SK-N-SH treated with all-trans-retinoic acid at 6 μM for 48 hours (cell line): ENCODE data around the gene ADGRG6.

Experiments used
- ATAC-seq: fragments of 200-7000 bp; cut with Tn5 transposase; 3 replicates; pipeline ENCODE4 v1.9.1; 2020; ENCODE audit warnings: mild to moderate bottlenecking, moderate library complexity
- ARNTL ChIP-seq: fragments of 450-650 bp; formaldehyde crosslinking; IDR thresholded peaks from 2 replicates; pipeline ENCODE4 v1.5.0; 2020; ENCODE audit warnings: low read depth, mild to moderate bottlenecking, moderate library complexity, borderline replicate concordance
- BACH2 ChIP-seq: fragments of 250-450 bp; sonication (Bioruptor Pico); IDR thresholded peaks from 2 replicates; pipeline ENCODE4 v1.9.0; 2021; ENCODE audit warnings: mild to moderate bottlenecking, borderline replicate concordance
- CSDC2 ChIP-seq: fragments of 250-450 bp; sonication (Bioruptor Pico); IDR thresholded peaks from 2 replicates; pipeline ENCODE4 v1.5.0; 2020; ENCODE audit warnings: mild to moderate bottlenecking, moderate library complexity
- ESRRG ChIP-seq: fragments of 250-450 bp; sonication (Bioruptor Pico); IDR thresholded peaks from 2 replicates; pipeline ENCODE4 v1.6.1; 2021; ENCODE audit warnings: mild to moderate bottlenecking
- OSR1 ChIP-seq: fragments of 250-450 bp; sonication (Bioruptor Pico); IDR thresholded peaks from 2 replicates; pipeline ENCODE4 v1.8.0; 2022; ENCODE audit warnings: moderate library complexity, mild to moderate bottlenecking, inconsistent platforms
- PPARA ChIP-seq: fragments of 250-450 bp; sonication (Bioruptor Pico); IDR thresholded peaks from 2 replicates; pipeline ENCODE4 v1.5.0; 2020; ENCODE audit warnings: mild to moderate bottlenecking, borderline replicate concordance
- SNAI2 ChIP-seq: fragments of 250-450 bp; sonication (Bioruptor Pico); IDR thresholded peaks from 2 replicates; pipeline ENCODE4 v1.5.0; 2020; ENCODE audit warnings: mild to moderate bottlenecking, moderate library complexity
- TCF4 ChIP-seq: fragments of 250-450 bp; sonication (Bioruptor Pico); IDR thresholded peaks from 2 replicates; pipeline ENCODE4 v1.8.0; 2021; ENCODE audit warnings: mild to moderate bottlenecking, moderate library complexity, borderline replicate concordance
- TOX ChIP-seq: fragments of 250-450 bp; sonication (Bioruptor Pico); IDR thresholded peaks from 2 replicates; pipeline ENCODE4 v1.8.0; 2021; ENCODE audit warnings: mild to moderate bottlenecking, moderate library complexity, borderline replicate concordance
- ZFP3 ChIP-seq: fragments of 250-450 bp; sonication (Bioruptor Pico); IDR thresholded peaks from 2 replicates; pipeline ENCODE4 v1.5.0; 2020; ENCODE audit warnings: mild to moderate bottlenecking, moderate library complexity
- ZFP30 ChIP-seq: fragments of 450-650 bp; formaldehyde crosslinking; IDR thresholded peaks from 2 replicates; pipeline ENCODE4 v1.5.0; 2022; ENCODE audit warnings: mild to moderate bottlenecking, moderate library complexity
- ZNF565 ChIP-seq: fragments of 450-650 bp; formaldehyde crosslinking; conservative IDR thresholded peaks from 2 replicates; pipeline ENCODE4 v1.5.0; 2020; ENCODE audit warnings: low read depth, mild to moderate bottlenecking, moderate library complexity
- ZNF70 ChIP-seq: fragments of 450-650 bp; formaldehyde crosslinking; IDR thresholded peaks from 2 replicates; pipeline ENCODE4 v1.5.0; 2020; ENCODE audit warnings: mild to moderate bottlenecking, moderate library complexity
- ZNF8 ChIP-seq: fragments of 450-650 bp; formaldehyde crosslinking; IDR thresholded peaks from 2 replicates; pipeline ENCODE4 v1.5.0; 2020; ENCODE audit warnings: mild to moderate bottlenecking, moderate library complexity
- TF ChIP-seq, protein P1 (sequence below): fragments of 250-450 bp; sonication (Bioruptor Pico); IDR thresholded peaks from 2 replicates; pipeline ENCODE4 v1.5.1; 2020; ENCODE audit warnings: low read depth, mild to moderate bottlenecking, moderate library complexity
- TF ChIP-seq, protein P2 (sequence below): fragments of 250-450 bp; sonication (Bioruptor Pico); IDR thresholded peaks from 2 replicates; pipeline ENCODE4 v1.8.0; 2021; ENCODE audit warnings: low read depth, mild to moderate bottlenecking, moderate library complexity, borderline replicate concordance
- TF ChIP-seq, protein P3 (sequence below): fragments of 250-450 bp; sonication (Bioruptor Pico); IDR thresholded peaks from 2 replicates; pipeline ENCODE4 v1.8.0; 2020; ENCODE audit warnings: mild to moderate bottlenecking, moderate library complexity, borderline replicate concordance
- TF ChIP-seq, protein P4 (sequence below): fragments of 250-450 bp; sonication (Bioruptor Pico); IDR thresholded peaks from 2 replicates; pipeline ENCODE4 v1.5.0; 2020; ENCODE audit warnings: mild to moderate bottlenecking, moderate library complexity
- TF ChIP-seq, protein P5 (sequence below): fragments of 250-450 bp; sonication (Bioruptor Pico); IDR thresholded peaks from 2 replicates; pipeline ENCODE4 v1.5.1; 2021; ENCODE audit warnings: mild to moderate bottlenecking, moderate library complexity

ADGRG6 gene

DNA sequence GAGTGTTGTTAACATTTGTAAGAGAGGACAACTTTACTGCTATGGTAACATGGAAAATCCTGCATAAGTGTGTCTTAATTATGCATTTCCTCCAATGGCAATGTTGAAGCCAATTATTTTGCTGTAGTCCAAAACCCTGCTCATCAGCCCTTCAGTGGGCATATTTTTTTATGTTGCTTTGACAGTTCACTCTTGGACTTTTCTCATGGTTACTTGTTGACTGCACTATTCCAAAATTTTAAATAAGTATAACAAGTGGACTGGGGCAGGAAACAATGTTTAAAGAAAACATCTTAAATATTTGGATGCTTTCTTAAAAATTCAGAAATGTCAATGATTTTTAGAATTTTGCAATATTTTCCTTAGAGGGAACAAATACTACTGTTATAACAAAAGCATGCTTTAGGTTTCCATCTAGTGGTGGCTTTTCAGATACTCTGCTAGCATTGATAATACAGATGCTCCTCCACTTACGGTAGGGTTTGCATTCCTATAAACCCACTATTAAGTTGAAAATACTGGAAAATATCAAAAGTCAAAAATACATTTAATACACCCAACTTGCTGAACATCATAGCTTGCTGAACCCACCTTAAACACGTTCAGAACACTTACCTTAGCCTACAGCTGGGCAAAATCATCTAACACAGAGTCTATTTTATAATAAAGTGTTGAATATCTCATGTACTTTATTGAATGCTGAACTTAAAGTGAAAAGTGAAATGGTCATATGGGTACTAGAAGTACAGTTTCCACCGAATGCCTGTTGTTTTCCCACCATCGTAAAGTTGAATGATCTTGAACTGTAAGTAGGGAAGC is 86.4 kb downstream of the ADGRG6 start:
- no peak for TF ChIP-seq ZFP30 (CRISPR knock-in tag)
- TF ChIP-seq ZFP3 (CRISPR knock-in tag): no peak
- TF ChIP-seq, protein P1, sequence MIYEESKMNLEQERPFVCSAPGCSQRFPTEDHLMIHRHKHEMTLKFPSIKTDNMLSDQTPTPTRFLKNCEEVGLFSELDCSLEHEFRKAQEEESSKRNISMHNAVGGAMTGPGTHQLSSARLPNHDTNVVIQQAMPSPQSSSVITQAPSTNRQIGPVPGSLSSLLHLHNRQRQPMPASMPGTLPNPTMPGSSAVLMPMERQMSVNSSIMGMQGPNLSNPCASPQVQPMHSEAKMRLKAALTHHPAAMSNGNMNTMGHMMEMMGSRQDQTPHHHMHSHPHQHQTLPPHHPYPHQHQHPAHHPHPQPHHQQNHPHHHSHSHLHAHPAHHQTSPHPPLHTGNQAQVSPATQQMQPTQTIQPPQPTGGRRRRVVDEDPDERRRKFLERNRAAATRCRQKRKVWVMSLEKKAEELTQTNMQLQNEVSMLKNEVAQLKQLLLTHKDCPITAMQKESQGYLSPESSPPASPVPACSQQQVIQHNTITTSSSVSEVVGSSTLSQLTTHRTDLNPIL (CRISPR knock-in tag): no peak
- no peak for TF ChIP-seq ARNTL (CRISPR knock-in tag)
- peak; percentile 74 for ATAC-seq

DNA sequence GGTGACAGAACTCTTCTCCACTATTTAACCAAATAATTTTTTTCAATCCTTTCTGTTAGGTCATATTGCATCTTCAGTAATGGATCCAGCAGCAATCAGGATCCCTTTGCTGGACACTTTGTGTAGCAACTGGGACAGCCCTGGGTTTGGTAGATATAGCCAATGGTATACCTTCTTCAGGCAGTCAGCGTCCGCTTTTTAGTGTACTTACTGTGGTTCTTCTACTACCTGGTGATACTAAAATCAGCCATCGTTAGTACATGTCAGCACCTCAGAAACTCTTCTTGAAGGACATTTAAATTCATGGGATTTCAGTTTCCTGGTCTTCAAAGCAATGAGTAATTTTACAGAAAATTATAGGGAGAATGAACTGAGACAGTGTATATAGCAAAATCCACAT is 93.5 kb downstream of the ADGRG6 start:
- ATAC-seq: peak; percentile 11
- TF ChIP-seq ZNF70 (no peak), ZFP3 (CRISPR knock-in tag) (no peak), TCF4 (CRISPR knock-in tag) (no peak), ZNF565 (CRISPR knock-in tag) (no peak), ESRRG (CRISPR knock-in tag) (no peak), ZFP30 (CRISPR knock-in tag) (no peak), ARNTL (CRISPR knock-in tag) (no peak), CSDC2 (CRISPR knock-in tag) (no peak), PPARA (CRISPR knock-in tag) (no peak), OSR1 (no peak)
- TF ChIP-seq, protein P2, sequence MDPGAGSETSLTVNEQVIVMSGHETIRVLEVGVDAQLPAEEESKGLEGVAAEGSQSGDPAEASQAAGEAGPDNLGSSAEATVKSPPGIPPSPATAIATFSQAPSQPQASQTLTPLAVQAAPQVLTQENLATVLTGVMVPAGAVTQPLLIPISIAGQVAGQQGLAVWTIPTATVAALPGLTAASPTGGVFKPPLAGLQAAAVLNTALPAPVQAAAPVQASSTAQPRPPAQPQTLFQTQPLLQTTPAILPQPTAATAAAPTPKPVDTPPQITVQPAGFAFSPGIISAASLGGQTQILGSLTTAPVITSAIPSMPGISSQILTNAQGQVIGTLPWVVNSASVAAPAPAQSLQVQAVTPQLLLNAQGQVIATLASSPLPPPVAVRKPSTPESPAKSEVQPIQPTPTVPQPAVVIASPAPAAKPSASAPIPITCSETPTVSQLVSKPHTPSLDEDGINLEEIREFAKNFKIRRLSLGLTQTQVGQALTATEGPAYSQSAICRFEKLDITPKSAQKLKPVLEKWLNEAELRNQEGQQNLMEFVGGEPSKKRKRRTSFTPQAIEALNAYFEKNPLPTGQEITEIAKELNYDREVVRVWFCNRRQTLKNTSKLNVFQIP (CRISPR knock-in tag): no peak
- TF ChIP-seq, protein P3, sequence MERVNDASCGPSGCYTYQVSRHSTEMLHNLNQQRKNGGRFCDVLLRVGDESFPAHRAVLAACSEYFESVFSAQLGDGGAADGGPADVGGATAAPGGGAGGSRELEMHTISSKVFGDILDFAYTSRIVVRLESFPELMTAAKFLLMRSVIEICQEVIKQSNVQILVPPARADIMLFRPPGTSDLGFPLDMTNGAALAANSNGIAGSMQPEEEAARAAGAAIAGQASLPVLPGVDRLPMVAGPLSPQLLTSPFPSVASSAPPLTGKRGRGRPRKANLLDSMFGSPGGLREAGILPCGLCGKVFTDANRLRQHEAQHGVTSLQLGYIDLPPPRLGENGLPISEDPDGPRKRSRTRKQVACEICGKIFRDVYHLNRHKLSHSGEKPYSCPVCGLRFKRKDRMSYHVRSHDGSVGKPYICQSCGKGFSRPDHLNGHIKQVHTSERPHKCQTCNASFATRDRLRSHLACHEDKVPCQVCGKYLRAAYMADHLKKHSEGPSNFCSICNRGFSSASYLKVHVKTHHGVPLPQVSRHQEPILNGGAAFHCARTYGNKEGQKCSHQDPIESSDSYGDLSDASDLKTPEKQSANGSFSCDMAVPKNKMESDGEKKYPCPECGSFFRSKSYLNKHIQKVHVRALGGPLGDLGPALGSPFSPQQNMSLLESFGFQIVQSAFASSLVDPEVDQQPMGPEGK (CRISPR knock-in tag): no peak
- TF ChIP-seq, protein P4, sequence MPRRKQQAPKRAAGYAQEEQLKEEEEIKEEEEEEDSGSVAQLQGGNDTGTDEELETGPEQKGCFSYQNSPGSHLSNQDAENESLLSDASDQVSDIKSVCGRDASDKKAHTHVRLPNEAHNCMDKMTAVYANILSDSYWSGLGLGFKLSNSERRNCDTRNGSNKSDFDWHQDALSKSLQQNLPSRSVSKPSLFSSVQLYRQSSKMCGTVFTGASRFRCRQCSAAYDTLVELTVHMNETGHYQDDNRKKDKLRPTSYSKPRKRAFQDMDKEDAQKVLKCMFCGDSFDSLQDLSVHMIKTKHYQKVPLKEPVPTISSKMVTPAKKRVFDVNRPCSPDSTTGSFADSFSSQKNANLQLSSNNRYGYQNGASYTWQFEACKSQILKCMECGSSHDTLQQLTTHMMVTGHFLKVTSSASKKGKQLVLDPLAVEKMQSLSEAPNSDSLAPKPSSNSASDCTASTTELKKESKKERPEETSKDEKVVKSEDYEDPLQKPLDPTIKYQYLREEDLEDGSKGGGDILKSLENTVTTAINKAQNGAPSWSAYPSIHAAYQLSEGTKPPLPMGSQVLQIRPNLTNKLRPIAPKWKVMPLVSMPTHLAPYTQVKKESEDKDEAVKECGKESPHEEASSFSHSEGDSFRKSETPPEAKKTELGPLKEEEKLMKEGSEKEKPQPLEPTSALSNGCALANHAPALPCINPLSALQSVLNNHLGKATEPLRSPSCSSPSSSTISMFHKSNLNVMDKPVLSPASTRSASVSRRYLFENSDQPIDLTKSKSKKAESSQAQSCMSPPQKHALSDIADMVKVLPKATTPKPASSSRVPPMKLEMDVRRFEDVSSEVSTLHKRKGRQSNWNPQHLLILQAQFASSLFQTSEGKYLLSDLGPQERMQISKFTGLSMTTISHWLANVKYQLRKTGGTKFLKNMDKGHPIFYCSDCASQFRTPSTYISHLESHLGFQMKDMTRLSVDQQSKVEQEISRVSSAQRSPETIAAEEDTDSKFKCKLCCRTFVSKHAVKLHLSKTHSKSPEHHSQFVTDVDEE (CRISPR knock-in tag): no peak
- TF ChIP-seq, protein P1 (CRISPR knock-in tag): no peak
- TF ChIP-seq, protein P5, sequence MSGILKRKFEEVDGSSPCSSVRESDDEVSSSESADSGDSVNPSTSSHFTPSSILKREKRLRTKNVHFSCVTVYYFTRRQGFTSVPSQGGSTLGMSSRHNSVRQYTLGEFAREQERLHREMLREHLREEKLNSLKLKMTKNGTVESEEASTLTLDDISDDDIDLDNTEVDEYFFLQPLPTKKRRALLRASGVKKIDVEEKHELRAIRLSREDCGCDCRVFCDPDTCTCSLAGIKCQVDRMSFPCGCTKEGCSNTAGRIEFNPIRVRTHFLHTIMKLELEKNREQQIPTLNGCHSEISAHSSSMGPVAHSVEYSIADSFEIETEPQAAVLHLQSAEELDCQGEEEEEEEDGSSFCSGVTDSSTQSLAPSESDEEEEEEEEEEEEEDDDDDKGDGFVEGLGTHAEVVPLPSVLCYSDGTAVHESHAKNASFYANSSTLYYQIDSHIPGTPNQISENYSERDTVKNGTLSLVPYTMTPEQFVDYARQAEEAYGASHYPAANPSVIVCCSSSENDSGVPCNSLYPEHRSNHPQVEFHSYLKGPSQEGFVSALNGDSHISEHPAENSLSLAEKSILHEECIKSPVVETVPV (CRISPR knock-in tag): no peak

DNA sequence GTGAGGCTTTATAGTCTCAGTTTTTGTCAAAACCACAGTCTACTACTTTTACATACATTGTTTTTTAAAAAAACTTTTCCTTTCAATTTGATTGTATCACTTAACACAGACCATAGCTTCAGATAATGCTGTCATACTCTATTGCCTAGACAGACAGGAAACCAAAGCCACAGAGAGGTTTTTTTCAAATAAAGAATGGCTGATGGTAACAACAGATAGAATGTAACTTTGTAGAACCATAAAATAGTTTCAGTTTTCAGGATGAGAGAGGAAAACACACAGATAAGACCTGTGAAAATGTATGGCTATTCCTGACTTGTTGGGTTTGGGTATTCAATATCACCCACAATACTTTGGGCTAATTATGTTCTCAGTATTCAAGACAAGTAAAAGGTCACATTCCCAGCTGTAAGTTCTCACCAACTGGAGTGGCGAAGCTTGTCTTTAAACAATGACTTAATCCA is 94.0 kb downstream of the ADGRG6 start:
- peak; percentile 69 for ATAC-seq
- TF ChIP-seq BACH2 (CRISPR knock-in tag) (no peak), ZFP30 (CRISPR knock-in tag) (no peak), ARNTL (CRISPR knock-in tag) (no peak), TOX (CRISPR knock-in tag) (no peak), OSR1 (no peak), CSDC2 (CRISPR knock-in tag) (no peak), ZNF70 (no peak), SNAI2 (CRISPR knock-in tag) (no peak), TCF4 (CRISPR knock-in tag) (no peak), ZNF8 (CRISPR knock-in tag) (no peak)
- TF ChIP-seq, protein P5 (CRISPR knock-in tag): no peak
- TF ChIP-seq, protein P1 (CRISPR knock-in tag): no peak
- TF ChIP-seq, protein P3 (CRISPR knock-in tag): no peak
